Activated CD4-positive, CD25-positive, alpha-beta regulatory T cell treated with anti-CD3 and anti-CD28 coated beads, Interleukin-2, amount 50 U/mL, for 24 hours (primary cell): Measurements from ENCODE around the gene GPR153.

Experiments
- ATAC-seq, 2 donors: fragments of 150-1000 bp; cut with Tn5 transposase; one replicate each; pipeline ENCODE4 v1.10.0; 2021; ENCODE audit warnings: mild to moderate bottlenecking in 1 of 2, moderate library complexity in 1 of 2

GPR153 gene

GRCh38 chr1:6247651-6248050, 13.2 kb downstream of the GPR153 start:
- no peak for ATAC-seq

GRCh38 chr1:6246497-6247467, 14.1 kb downstream of the GPR153 start:
- peak; percentile 62 to 77 for ATAC-seq

- no peak for ATAC-seq
Measured at GRCh38 chr1:6245869-6246496, 14.9 kb downstream of the GPR153 start.

- peak; percentile 68 to 73 for ATAC-seq
Measured at GRCh38 chr1:6245086-6245868, 15.6 kb downstream of the GPR153 start.

GRCh38 chr1:6244401-6245049, 16.4 kb downstream of the GPR153 start:
- ATAC-seq, result no peak

GRCh38 chr1:6243993-6244392, 16.9 kb downstream of the GPR153 start, which contains the start of gene HES3:
Gene HES3 (plus strand): TSS chr1:6244179. CDS start chr1:6244366, 187 bp downstream.
- no peak for ATAC-seq

GRCh38 chr1:6243053-6243834, 17.7 kb downstream of the GPR153 start:
- no peak for ATAC-seq

- ATAC-seq, result no peak
Measured at GRCh38 chr1:6241887-6242740, 18.8 kb downstream of the GPR153 start.

- ATAC-seq, result no peak
Measured at GRCh38 chr1:6241107-6241886, 19.6 kb downstream of the GPR153 start.

- no peak for ATAC-seq
Measured at GRCh38 chr1:6239950-6240768, 20.7 kb downstream of the GPR153 start.

GRCh38 chr1:6239213-6239752, 21.6 kb downstream of the GPR153 start:
- ATAC-seq, result no peak

GRCh38 chr1:6237093-6237492, 23.8 kb downstream of the GPR153 start:
- ATAC-seq, result no peak

- ATAC-seq, result peak; percentile 4 to 8
Measured at GRCh38 chr1:6235296-6235677, 25.6 kb downstream of the GPR153 start.

GRCh38 chr1:6234502-6235295, 26.2 kb downstream of the GPR153 start:
- ATAC-seq, result no peak

GRCh38 chr1:6233376-6233775, 27.5 kb downstream of the GPR153 start:
- ATAC-seq, result no peak

GRCh38 chr1:6225651-6226050, 35.2 kb downstream of the GPR153 start:
- no peak for ATAC-seq

- ATAC-seq, result no peak
Measured at GRCh38 chr1:6224718-6225117, 36.2 kb downstream of the GPR153 start.

GRCh38 chr1:6223617-6224016, 37.3 kb downstream of the GPR153 start:
- no peak for ATAC-seq
